Measurements from ENCODE around the gene ULBP1. TPM values are rescaled to one million over a fixed set of nuclear protein-coding genes. Genes with fewer than 3 reads are reported as not detected.
A peak's percentile ranks its signal among the peaks of the same experiment; 100 is the strongest.
"Not testable (repeated sequence)": the region's sequence is repeated elsewhere in the genome, so short reads cannot be mapped to it uniquely, and the experiment has no call there.

The ULBP1 gene
- total and polyA plus RNA-seq, 8 donors = 1.1 to 6.0 (median 3.8) TPM

DNA sequence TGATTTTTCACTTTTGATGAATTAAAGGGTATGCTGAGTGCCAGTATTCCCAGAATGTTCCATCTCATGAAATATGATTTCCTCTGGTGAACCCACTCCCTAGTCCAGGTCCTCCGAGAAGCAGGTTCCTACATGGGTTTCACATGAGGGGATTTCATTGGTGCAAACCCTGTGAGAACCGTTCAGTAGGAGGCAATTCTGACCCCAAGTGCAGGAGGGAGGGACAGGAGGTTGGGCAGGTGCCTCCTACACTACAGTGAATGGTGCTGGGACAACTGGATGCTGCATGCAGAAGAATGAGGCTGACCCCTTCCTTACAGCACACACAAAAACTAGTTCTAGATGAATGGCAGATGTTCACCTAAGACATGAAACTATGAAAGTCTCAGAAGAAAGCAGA is 27.0 kb upstream of the ULBP1 start:
- no peak for DNase-seq
- TF ChIP-seq, protein P1, sequence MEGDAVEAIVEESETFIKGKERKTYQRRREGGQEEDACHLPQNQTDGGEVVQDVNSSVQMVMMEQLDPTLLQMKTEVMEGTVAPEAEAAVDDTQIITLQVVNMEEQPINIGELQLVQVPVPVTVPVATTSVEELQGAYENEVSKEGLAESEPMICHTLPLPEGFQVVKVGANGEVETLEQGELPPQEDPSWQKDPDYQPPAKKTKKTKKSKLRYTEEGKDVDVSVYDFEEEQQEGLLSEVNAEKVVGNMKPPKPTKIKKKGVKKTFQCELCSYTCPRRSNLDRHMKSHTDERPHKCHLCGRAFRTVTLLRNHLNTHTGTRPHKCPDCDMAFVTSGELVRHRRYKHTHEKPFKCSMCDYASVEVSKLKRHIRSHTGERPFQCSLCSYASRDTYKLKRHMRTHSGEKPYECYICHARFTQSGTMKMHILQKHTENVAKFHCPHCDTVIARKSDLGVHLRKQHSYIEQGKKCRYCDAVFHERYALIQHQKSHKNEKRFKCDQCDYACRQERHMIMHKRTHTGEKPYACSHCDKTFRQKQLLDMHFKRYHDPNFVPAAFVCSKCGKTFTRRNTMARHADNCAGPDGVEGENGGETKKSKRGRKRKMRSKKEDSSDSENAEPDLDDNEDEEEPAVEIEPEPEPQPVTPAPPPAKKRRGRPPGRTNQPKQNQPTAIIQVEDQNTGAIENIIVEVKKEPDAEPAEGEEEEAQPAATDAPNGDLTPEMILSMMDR (IDR thresholded peaks at IDR 0.05) = no peak

DNA sequence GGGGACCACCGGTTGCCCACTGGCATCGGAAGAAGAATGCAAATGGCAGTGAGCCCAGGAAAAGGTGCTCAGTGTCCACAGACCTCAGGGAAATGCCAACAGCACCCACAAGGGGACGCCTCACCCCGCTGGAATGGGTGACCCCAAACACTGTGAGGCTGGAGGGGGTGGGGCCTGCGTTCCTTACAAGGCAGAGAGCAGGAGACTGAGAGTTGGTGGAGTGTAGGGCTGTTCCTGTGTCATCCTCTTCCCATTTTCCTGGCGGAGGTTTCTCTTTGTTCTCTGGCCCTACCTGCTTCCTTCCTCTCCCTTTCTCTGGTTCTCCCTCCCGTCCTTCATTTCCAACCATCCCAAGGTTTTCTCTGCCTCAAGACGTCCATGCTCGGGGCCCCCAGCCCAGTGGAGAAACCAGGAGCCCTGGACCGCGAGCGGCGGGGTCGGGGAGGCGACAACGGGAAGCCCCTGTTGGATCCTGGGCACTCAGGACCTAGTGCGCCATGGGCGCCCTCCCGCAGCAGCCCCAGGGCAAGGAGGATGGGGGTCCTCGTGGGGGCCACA is 25.7 kb upstream of the ULBP1 start:
- Histone ChIP-seq H3K4me1 (peaks cover 12 to 28% of the 10 kb centered on the region in 2 donors), H3K4me3 (peak overlapping the region; percentile 10 to 33), H3K27me3 (peaks cover 67 to 97% of the 10 kb centered on the region in 2 donors)
- ATAC-seq = peak; percentile 39
- intact Hi-C loops (cut with DNase I) = loop anchor here in 1 of 2 donors (5.0 kb wide), 1 partner anchor 69 kb away; no protein-coding TSS in a partner anchor
- not testable (repeated sequence) for H3K36me3 ChIP-seq, H3K9me3 ChIP-seq, H3K27ac ChIP-seq, DNase-seq

More for the DNA sequence above, 27.0 kb upstream of the ULBP1 start:
- Histone ChIP-seq H3K4me3 (no peak overlapping the region), H3K27ac (no peak overlapping the region), H3K9me3 (no peaks in the 10 kb centered on the region), H3K27me3 (peaks cover 68 to 97% of the 10 kb centered on the region in 2 donors), H3K36me3 (no peaks in the 10 kb centered on the region), H3K4me1 (peaks cover 12 to 22% of the 10 kb centered on the region in 2 donors)
- no peak for ATAC-seq
- intact Hi-C loops (cut with DNase I) = loop anchor here in 1 of 2 donors (5.0 kb wide), 1 partner anchor 71 kb away; no protein-coding TSS in a partner anchor

DNA sequence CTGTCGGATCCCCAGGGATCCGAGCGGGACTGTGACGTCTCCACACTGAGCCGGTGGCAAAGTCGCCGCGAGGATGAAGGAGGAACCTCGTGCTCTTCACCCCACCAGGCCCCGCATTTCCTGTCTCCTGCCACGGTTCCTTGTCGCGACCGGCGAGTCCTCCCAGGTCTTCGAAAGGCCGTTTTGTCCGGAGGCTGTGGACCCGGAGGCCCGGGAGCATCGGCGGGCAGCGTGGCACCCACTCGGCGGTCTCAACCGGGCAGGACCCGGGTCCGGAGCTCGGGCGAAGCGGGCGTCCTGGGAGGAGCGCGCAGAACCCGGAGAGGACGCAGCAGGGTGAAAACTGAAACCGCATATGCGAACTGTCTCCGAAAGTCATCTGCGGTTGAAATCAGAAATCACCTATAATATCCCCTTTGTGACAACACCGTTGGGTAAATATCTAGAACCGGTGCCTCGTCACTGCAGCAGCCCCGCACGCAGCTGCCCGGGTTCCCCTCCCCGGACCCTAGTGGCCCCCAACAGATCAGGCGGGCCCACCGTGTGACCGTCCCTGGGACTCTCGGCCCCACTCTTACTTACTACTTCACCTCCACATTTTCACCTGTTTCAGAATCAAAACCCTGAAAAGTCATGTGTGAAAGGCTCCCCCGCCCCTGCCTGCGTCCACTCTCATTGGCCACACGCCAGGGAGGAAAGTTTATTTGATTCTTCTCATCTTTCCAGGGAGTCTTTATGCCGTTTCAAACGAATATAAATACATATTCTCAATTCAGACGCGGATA is 25.0 kb upstream of the ULBP1 start:
- DNase-seq (peak in 1 of 4 donors; percentile 77), ATAC-seq (no peak)
- no peaks in the 10 kb centered on the region for H3K36me3 ChIP-seq
- peak overlapping the region; percentile 10 to 33 for H3K4me3 ChIP-seq
- no peaks in the 10 kb centered on the region for H3K9me3 ChIP-seq
- no peak overlapping the region for H3K27ac ChIP-seq
- H3K4me1 ChIP-seq = peaks cover 12 to 28% of the 10 kb centered on the region in 2 donors
- TF ChIP-seq, protein P1 (IDR thresholded peaks at IDR 0.05) = no peak
- peaks cover 64 to 93% of the 10 kb centered on the region in 2 donors for H3K27me3 ChIP-seq
- intact Hi-C loops (cut with DNase I) = loop anchor here in 1 of 2 donors (5.0 kb wide), 1 partner anchor 69 kb away; no protein-coding TSS in a partner anchor

DNA sequence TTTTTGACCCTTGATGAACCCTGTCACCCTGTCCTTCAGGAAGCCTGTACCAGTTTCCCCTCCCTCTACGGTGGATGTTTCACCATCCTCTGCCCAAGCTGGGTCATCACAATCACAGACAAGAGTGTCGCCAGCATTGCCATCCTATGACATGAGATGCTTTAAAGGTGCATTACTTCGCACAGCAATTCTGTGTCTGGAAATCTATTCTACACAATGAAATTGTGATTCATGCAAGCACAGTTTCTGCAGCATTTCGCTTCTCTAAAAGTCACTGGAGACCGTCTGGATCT is 24.4 kb upstream of the ULBP1 start:
- Histone ChIP-seq H3K27ac (no peak overlapping the region), H3K4me1 (peaks cover 12 to 28% of the 10 kb centered on the region in 2 donors), H3K4me3 (no peak overlapping the region), H3K36me3 (no peaks in the 10 kb centered on the region), H3K27me3 (peaks cover 60 to 91% of the 10 kb centered on the region in 2 donors), H3K9me3 (no peaks in the 10 kb centered on the region)
- intact Hi-C loops (cut with DNase I) = loop anchor here in 1 of 2 donors (5.0 kb wide), 1 partner anchor 68 kb away; no protein-coding TSS in a partner anchor
- ATAC-seq (no peak), DNase-seq (no peak)
- TF ChIP-seq, protein P1 (IDR thresholded peaks at IDR 0.05) = no peak

DNA sequence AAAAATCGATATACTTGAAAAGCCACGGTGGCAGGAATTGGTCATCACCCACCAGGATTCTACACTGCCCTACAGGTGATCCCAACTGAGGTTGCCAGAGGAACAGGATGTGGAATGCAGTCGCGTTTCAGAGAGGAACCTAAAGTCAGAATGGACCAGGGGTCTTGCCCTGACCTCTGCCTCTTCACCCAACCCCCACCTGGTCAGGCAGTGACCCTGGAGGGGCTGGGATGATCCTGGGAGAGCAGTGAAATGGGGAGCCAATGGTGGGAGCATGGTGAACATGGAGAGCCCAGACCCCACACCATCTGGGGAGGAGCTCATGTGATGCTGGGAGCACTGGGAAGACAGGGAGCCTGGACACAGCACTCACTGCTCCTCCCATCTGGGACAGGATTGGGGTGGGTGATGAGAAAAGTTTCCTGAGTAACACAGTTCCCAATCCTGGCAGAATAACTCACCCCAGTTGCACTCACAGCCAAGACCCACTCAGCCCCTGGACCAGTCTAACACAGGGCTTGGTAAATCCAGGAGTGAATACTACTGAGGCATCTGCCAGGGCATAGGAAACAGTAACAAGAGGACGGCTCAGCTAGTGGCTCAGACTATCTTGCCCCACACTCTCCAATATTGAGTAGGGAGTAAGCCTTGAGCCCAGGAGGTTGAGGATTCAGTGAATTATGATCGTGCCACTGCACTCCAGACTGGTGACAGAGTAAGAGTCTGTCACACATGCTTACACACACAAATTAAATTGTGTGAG is 23.7 kb upstream of the ULBP1 start:
- TF ChIP-seq, protein P1 (IDR thresholded peaks at IDR 0.05) = no peak
- ATAC-seq = no peak
- H3K36me3 ChIP-seq = no peaks in the 10 kb centered on the region
- peaks cover 60 to 83% of the 10 kb centered on the region in 2 donors for H3K27me3 ChIP-seq
- no peaks in the 10 kb centered on the region for H3K9me3 ChIP-seq
- DNase-seq = no peak
- intact Hi-C loops (cut with DNase I) = loop anchor here in 1 of 2 donors (5.0 kb wide), 1 partner anchor 67 kb away; no protein-coding TSS in a partner anchor
- H3K4me1 ChIP-seq = peaks cover 12 to 28% of the 10 kb centered on the region in 2 donors
- H3K4me3 ChIP-seq = no peak overlapping the region
- H3K27ac ChIP-seq = no peak overlapping the region
